ENCODE data around the gene KANSL1L.

Gene KANSL1L

DNA sequence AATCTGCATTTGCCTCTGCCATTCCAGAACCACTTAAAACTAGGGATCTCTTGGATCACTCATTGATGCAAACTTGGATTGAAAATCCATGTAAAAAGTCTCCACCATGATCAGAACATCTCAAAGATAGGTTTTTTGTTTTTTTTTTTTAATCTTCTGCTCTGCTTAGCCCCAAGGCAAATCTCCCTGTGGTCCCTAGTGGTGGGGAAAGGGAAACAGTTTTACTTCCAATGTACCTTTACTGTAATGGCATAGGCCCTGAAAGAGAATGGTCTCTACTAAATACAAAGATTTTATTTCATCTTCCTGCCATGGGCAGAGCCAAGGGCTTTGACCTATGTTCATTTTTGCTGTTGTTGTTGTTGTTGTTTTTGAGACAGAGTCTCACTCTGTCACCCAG is 78.4 kb downstream of the KANSL1L start:
- Histone ChIP-seq H3K27ac (replicated peaks) (no peak overlapping the region), H3K4me3 (replicated peaks; ENCODE audit: insufficient read depth, low read length) (no peak overlapping the region), H3K27me3 (ENCODE audit: insufficient read depth, poor library complexity, severe bottlenecking) (no peaks in the 10 kb centered on the region)
- TF ChIP-seq, protein P1, sequence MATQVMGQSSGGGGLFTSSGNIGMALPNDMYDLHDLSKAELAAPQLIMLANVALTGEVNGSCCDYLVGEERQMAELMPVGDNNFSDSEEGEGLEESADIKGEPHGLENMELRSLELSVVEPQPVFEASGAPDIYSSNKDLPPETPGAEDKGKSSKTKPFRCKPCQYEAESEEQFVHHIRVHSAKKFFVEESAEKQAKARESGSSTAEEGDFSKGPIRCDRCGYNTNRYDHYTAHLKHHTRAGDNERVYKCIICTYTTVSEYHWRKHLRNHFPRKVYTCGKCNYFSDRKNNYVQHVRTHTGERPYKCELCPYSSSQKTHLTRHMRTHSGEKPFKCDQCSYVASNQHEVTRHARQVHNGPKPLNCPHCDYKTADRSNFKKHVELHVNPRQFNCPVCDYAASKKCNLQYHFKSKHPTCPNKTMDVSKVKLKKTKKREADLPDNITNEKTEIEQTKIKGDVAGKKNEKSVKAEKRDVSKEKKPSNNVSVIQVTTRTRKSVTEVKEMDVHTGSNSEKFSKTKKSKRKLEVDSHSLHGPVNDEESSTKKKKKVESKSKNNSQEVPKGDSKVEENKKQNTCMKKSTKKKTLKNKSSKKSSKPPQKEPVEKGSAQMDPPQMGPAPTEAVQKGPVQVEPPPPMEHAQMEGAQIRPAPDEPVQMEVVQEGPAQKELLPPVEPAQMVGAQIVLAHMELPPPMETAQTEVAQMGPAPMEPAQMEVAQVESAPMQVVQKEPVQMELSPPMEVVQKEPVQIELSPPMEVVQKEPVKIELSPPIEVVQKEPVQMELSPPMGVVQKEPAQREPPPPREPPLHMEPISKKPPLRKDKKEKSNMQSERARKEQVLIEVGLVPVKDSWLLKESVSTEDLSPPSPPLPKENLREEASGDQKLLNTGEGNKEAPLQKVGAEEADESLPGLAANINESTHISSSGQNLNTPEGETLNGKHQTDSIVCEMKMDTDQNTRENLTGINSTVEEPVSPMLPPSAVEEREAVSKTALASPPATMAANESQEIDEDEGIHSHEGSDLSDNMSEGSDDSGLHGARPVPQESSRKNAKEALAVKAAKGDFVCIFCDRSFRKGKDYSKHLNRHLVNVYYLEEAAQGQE (IDR thresholded peaks at IDR 0.05; ENCODE audit: insufficient replicate concordance, low read depth) = no peak
- TF ChIP-seq SPI1 (IDR thresholded peaks at IDR 0.05; ENCODE audit: borderline replicate concordance, low read depth) (no peak), POLR2AphosphoS5 (IDR thresholded peaks at IDR 0.05; ENCODE audit: low read depth) (no peak), GABPA (IDR thresholded peaks at IDR 0.05; ENCODE audit: low read depth) (no peak)
- TF ChIP-seq, protein P2, sequence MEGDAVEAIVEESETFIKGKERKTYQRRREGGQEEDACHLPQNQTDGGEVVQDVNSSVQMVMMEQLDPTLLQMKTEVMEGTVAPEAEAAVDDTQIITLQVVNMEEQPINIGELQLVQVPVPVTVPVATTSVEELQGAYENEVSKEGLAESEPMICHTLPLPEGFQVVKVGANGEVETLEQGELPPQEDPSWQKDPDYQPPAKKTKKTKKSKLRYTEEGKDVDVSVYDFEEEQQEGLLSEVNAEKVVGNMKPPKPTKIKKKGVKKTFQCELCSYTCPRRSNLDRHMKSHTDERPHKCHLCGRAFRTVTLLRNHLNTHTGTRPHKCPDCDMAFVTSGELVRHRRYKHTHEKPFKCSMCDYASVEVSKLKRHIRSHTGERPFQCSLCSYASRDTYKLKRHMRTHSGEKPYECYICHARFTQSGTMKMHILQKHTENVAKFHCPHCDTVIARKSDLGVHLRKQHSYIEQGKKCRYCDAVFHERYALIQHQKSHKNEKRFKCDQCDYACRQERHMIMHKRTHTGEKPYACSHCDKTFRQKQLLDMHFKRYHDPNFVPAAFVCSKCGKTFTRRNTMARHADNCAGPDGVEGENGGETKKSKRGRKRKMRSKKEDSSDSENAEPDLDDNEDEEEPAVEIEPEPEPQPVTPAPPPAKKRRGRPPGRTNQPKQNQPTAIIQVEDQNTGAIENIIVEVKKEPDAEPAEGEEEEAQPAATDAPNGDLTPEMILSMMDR (IDR thresholded peaks at IDR 0.05; ENCODE audit: insufficient read depth, low read length) = no peak
- no peak for DNase-seq (ENCODE audit: low read depth in 1 of 2, low spot score in 1 of 2)

DNA sequence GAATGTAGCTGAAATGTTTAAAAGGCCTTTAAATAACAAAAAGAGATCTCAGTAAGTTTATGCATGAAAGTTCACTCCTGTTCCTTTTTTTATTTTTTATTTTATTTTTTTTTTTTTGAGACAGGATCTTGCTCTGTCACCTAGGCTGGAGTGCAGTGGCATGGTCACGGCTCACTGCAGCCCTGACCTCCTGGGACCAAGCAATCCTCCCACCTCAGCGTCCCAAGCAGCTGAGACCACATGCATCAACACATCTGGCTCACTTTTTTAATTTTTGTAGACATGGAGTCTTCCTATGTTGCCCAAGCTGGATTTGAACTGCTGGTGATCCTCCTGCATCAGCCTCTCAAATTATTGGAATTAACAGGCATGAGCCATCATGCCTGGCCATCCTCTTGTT is 84.3 kb downstream of the KANSL1L start:
- H3K4me3 ChIP-seq (replicated peaks; ENCODE audit: insufficient read depth, low read length) = no peak overlapping the region
- H3K27ac ChIP-seq (replicated peaks) = no peak overlapping the region
- no peak for TF ChIP-seq GABPA (IDR thresholded peaks at IDR 0.05; ENCODE audit: low read depth)
- TF ChIP-seq, protein P2 (IDR thresholded peaks at IDR 0.05; ENCODE audit: insufficient read depth, low read length) = no peak
- no peak for TF ChIP-seq SPI1 (IDR thresholded peaks at IDR 0.05; ENCODE audit: borderline replicate concordance, low read depth)
- TF ChIP-seq, protein P1 (IDR thresholded peaks at IDR 0.05; ENCODE audit: insufficient replicate concordance, low read depth) = no peak
- no peak for TF ChIP-seq POLR2AphosphoS5 (IDR thresholded peaks at IDR 0.05; ENCODE audit: low read depth)
- no peak for DNase-seq (ENCODE audit: low read depth in 1 of 2, low spot score in 1 of 2)
- H3K27me3 ChIP-seq (ENCODE audit: insufficient read depth, poor library complexity, severe bottlenecking) = no peaks in the 10 kb centered on the region

DNA sequence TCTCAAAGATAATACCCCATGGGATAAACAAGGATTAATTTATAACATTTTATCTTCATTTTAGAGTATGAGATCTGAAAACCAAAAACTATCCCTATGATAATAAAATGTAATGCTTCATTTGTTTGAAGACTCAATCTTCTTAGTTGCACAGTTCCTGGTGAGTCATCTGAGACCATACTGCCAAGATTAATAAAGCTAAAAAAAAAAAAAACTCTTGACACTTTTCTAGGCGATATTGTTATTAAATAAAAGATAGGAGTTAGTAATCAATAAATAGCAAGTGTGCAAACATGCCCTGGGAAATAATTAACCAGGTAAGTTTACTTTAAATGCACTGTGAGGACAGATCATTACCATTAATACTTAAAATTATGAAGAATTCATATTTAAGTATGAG is 84.9 kb downstream of the KANSL1L start:
- H3K27ac ChIP-seq (replicated peaks) = no peak overlapping the region
- H3K27me3 ChIP-seq (ENCODE audit: insufficient read depth, poor library complexity, severe bottlenecking) = no peaks in the 10 kb centered on the region
- no peak for DNase-seq (ENCODE audit: low read depth in 1 of 2, low spot score in 1 of 2)
- TF ChIP-seq, protein P1 (IDR thresholded peaks at IDR 0.05; ENCODE audit: insufficient replicate concordance, low read depth) = no peak
- TF ChIP-seq, protein P2 (IDR thresholded peaks at IDR 0.05; ENCODE audit: insufficient read depth, low read length) = no peak
- TF ChIP-seq SPI1 (IDR thresholded peaks at IDR 0.05; ENCODE audit: borderline replicate concordance, low read depth) = no peak
- TF ChIP-seq GABPA (IDR thresholded peaks at IDR 0.05; ENCODE audit: low read depth) = no peak
- no peak for TF ChIP-seq POLR2AphosphoS5 (IDR thresholded peaks at IDR 0.05; ENCODE audit: low read depth)
- no peak overlapping the region for H3K4me3 ChIP-seq (replicated peaks; ENCODE audit: insufficient read depth, low read length)
